IMR-90 (cell line): ENCODE measurements around the gene GRPR. TPM values are rescaled to one million over a fixed set of nuclear protein-coding genes. Genes with fewer than 3 reads are reported as not detected.
A peak's percentile ranks its signal among the peaks of the same experiment; 100 is the strongest.

Source experiments
- ATAC-seq: fragments of 200-7000 bp; cut with Tn5 transposase; 2 replicates; pipeline ENCODE4 v1.9.1; 2020; ENCODE audit warnings: low read depth, mild to moderate bottlenecking, moderate library complexity
- BruUV-seq: library from RNA; stranded (reverse); fragments of 400-500 nt; replicated peaks from 2 replicates; lab custom pipeline; 2021; lab: Mats Ljungman, UMichigan
- CTCF ChIA-PET: fragments of 300-600 bp; formaldehyde crosslinking; extraction: SDS; loops from one replicate; lab custom pipeline; 2021; ENCODE audit warnings: antibody characterized with exemption; lab: Yijun Ruan, JAX
- POLR2A ChIA-PET: fragments of 300-600 bp; sonication (Branson Sonifier 250); formaldehyde crosslinking; loops from one replicate; lab custom pipeline; 2022; ENCODE audit warnings: antibody characterized with exemption; ENCODE audit not compliant: unreplicated experiment; lab: Charles Lee
- DNase-seq: peaks from one replicate; pipeline ENCODE4 v3.0.0; 2013
- H2AFZ ChIP-seq: replicated peaks from 2 replicates; pipeline ENCODE3; 2013; ENCODE audit warnings: low read length, mild to moderate bottlenecking; ENCODE audit not compliant: poor library complexity
- H2AK5ac ChIP-seq: 2 replicates; pipeline ENCODE4 v1.6.1; 2013; ENCODE audit warnings: low read depth, low read length, inconsistent platforms
- H2AK9ac ChIP-seq: replicated peaks from 2 replicates; pipeline ENCODE3; 2013; ENCODE audit warnings: mild to moderate bottlenecking, low read depth, low read length, moderate library complexity; ENCODE audit not compliant: poor library complexity
- H2BK120ac ChIP-seq: 2 replicates; pipeline ENCODE4 v1.6.1; 2013; ENCODE audit warnings: low read depth, low read length, inconsistent platforms
- H2BK15ac ChIP-seq: 3 replicates; pipeline ENCODE4 v1.6.1; 2013; ENCODE audit warnings: low read depth, low read length, inconsistent platforms
- H2BK20ac ChIP-seq: 2 replicates; pipeline ENCODE4 v1.6.1; 2013; ENCODE audit warnings: low read depth, mild to moderate bottlenecking, inconsistent platforms, low read length, moderate library complexity
- H2BK5ac ChIP-seq: 2 replicates; pipeline ENCODE4 v1.6.1; 2013; ENCODE audit warnings: mild to moderate bottlenecking, low read depth, low read length, inconsistent platforms; ENCODE audit not compliant: poor library complexity, severe bottlenecking
- H3K14ac ChIP-seq: replicated peaks from 2 replicates; pipeline ENCODE4 v1.6.1; 2013; ENCODE audit warnings: low read depth, low read length, inconsistent platforms
- H3K18ac ChIP-seq: 2 replicates; pipeline ENCODE4 v1.6.1; 2013; ENCODE audit warnings: low read depth, low read length, control low read depth
- H3K23ac ChIP-seq: 2 replicates; pipeline ENCODE4 v1.6.1; 2013; ENCODE audit warnings: low read depth, low read length, inconsistent platforms
- H3K27ac ChIP-seq: 2 replicates; pipeline ENCODE4 v1.5.1; 2013; ENCODE audit warnings: mild to moderate bottlenecking, control low read depth, low read length; ENCODE audit not compliant: insufficient read depth
- H3K27me3 ChIP-seq: 2 replicates; pipeline ENCODE4 v1.6.1; 2013; ENCODE audit warnings: low read length; ENCODE audit not compliant: control insufficient read depth, insufficient read depth
- H3K36me3 ChIP-seq: 2 replicates; pipeline ENCODE4 v1.6.1; 2013; ENCODE audit warnings: low read length, mixed read lengths; ENCODE audit not compliant: control insufficient read depth, insufficient read depth
- H3K4ac ChIP-seq: 2 replicates; pipeline ENCODE4 v1.6.1; 2013; ENCODE audit warnings: low read depth, low read length, inconsistent platforms
- H3K4me1 ChIP-seq: 2 replicates; pipeline ENCODE4 v1.6.1; 2013; ENCODE audit warnings: low read length, mixed read lengths; ENCODE audit not compliant: control insufficient read depth, insufficient read depth
- H3K4me2 ChIP-seq: 2 replicates; pipeline ENCODE4 v1.6.1; 2013; ENCODE audit warnings: low read depth, mild to moderate bottlenecking, control low read depth, low read length, moderate library complexity
- H3K4me3 ChIP-seq: 2 replicates; pipeline ENCODE4 v1.5.1; 2013; ENCODE audit warnings: low read depth, mild to moderate bottlenecking, control low read depth, low read length, moderate library complexity; ENCODE audit not compliant: insufficient read depth
- H3K56ac ChIP-seq: 2 replicates; pipeline ENCODE4 v1.6.1; 2013; ENCODE audit warnings: low read length, inconsistent platforms; ENCODE audit not compliant: insufficient read depth; ENCODE audit errors: extremely low read depth
- H3K79me1 ChIP-seq, 2 experiments: 2 replicates each; pipeline ENCODE4 v1.6.1; 2013; ENCODE audit warnings: low read length in 2 of 2, inconsistent platforms in 1 of 2, low read depth in 1 of 2
- H3K9ac ChIP-seq: 2 replicates; pipeline ENCODE4 v1.6.1; 2013; ENCODE audit warnings: low read depth, low read length, control low read depth
- H3K9me1 ChIP-seq: 2 replicates; pipeline ENCODE4 v1.6.1; 2013; ENCODE audit warnings: low read length, inconsistent platforms; ENCODE audit not compliant: insufficient read depth
- H3K9me3 ChIP-seq: 2 replicates; pipeline ENCODE4 v1.6.1; 2013; ENCODE audit warnings: low read length; ENCODE audit not compliant: control insufficient read depth, insufficient read depth
- H4K20me1 ChIP-seq: 2 replicates; pipeline ENCODE4 v1.6.1; 2013; ENCODE audit warnings: low read length, inconsistent platforms; ENCODE audit not compliant: insufficient read depth
- H4K5ac ChIP-seq: 2 replicates; pipeline ENCODE4 v1.6.1; 2013; ENCODE audit warnings: mild to moderate bottlenecking, low read depth, low read length, control low read depth
- H4K8ac ChIP-seq, 2 experiments: 2 replicates each; pipeline ENCODE4 v1.6.1; 2013; ENCODE audit warnings: low read depth in 2 of 2, low read length in 2 of 2, control low read depth in 1 of 2, inconsistent platforms in 1 of 2
- H4K91ac ChIP-seq: 2 replicates; pipeline ENCODE4 v1.6.1; 2013; ENCODE audit warnings: low read depth, low read length, inconsistent platforms; ENCODE audit not compliant: insufficient read depth
- NFE2L2 ChIP-seq: fragments of 150-350 bp; IDR thresholded peaks from 2 replicates; pipeline ENCODE4 v1.6.1; 2016; ENCODE audit warnings: low read depth, mild to moderate bottlenecking, low read length
- SMC3 ChIP-seq: fragments of 150-350 bp; IDR thresholded peaks from 2 replicates; pipeline ENCODE4 v1.6.1; 2016; ENCODE audit warnings: low read depth, mild to moderate bottlenecking, antibody characterized with exemption, low read length, moderate library complexity
- dilution Hi-C: fragments of 300-500 bp; cut with HindIII; formaldehyde crosslinking; loops from one replicate; pipeline ENCODE4 v1.14.3; 2018; ENCODE audit warnings: low sequenced_read_pairs; ENCODE audit not compliant: unreplicated experiment
- in situ Hi-C: fragments of 300-500 bp; cut with MboI; formaldehyde crosslinking; loops from 3 replicates; pipeline ENCODE4 v1.14.3; 2019; ENCODE audit warnings: low sequenced_read_pairs, inconsistent platforms, mixed read lengths
- intact Hi-C: fragments of 100-400 bp; cut with micrococcal nuclease; formaldehyde crosslinking; loops from 2 replicates; pipeline ENCODE4 v1.10.0; 2022
- polyA plus RNA-seq, 3 experiments: library from polyadenylated mRNA; depleted of rRNA; stranded (reverse); fragments of >200 nt; gene quantifications; 2 replicates each; pipeline ENCODE4 v1.2.3, GENCODE V29; 2012; ENCODE audit warnings: low replicate concordance in 1 of 3
- total RNA-seq: library from RNA; depleted of rRNA; stranded (reverse); fragments of >200 nt; gene quantifications from 2 replicates; pipeline ENCODE4 v1.2.3, GENCODE V29; 2012

Gene GRPR
- total and polyA plus RNA-seq, 2 of the 4 experiments (the other 2 are of a cell fraction) = 9.2 to 13.6 TPM

- Histone ChIP-seq H3K4me1 (no peaks in the 10 kb centered on the region), H3K27ac (no peak overlapping the region), H3K27me3 (peaks cover 3% of the 10 kb centered on the region; the same call in 1 of the 2 replicates), H3K23ac (no peak overlapping the region), H2BK120ac (peak overlapping the region; percentile 13; the same call in 1 of the 2 replicates), H4K8ac (no peak overlapping the region), H2AFZ (peak overlapping the region; percentile 54), H4K91ac (no peak overlapping the region), H2BK20ac (peak overlapping the region; percentile 47; the same call in 1 of the 2 replicates), H2BK15ac (no peak overlapping the region), H3K9me3 (no peaks in the 10 kb centered on the region), H3K9ac (no peak overlapping the region), H3K79me1 (no peaks in the 10 kb centered on the region), H2AK5ac (no peak overlapping the region), H3K9me1 (no peaks in the 10 kb centered on the region), H3K18ac (no peak overlapping the region), H3K56ac (no peak overlapping the region), H2BK5ac (no peak overlapping the region), H3K4ac (no peak overlapping the region; the same call in 1 of the 2 replicates), H3K14ac (no peak overlapping the region), H3K36me3 (no peaks in the 10 kb centered on the region), H4K20me1 (no peaks in the 10 kb centered on the region), H3K4me3 (no peak overlapping the region), H4K5ac (no peak overlapping the region), H2AK9ac (no peak overlapping the region), H3K4me2 (no peak overlapping the region)
- in situ Hi-C loops (no loop called here), intact Hi-C loops (no loop called here), dilution Hi-C loops (no loop called here)
- ChIA-PET POLR2A (no interaction called here), CTCF (no interaction called here)
- no TSS peak for BruUV-seq
- DNase-seq (no peak), ATAC-seq (no peak)
- no peak for TF ChIP-seq SMC3
- TF ChIP-seq NFE2L2 = peak; percentile 88
Measured at GRCh38 chrX:16196829-16197228, 73.5 kb downstream of the GRPR start.
